Pulmonary artery endothelial cell (primary cell): Measurements from ENCODE around the gene DOK3. TPM values are rescaled to one million over a fixed set of nuclear protein-coding genes. Genes with fewer than 3 reads are reported as not detected.

ENCODE experiments used
- DNase-seq: peaks from one replicate; pipeline ENCODE4 v3.0.0-alpha.2; 2011; ENCODE audit warnings: low read depth, low spot score
- total RNA-seq: library from RNA; depleted of rRNA; stranded (reverse); fragments of >200 nt; gene quantifications from 2 replicates; pipeline ENCODE4 v1.2.3, GENCODE V29; 2014

The DOK3 gene
- total RNA-seq, 1 donor from 2014 or later: 2.0 TPM

DNA sequence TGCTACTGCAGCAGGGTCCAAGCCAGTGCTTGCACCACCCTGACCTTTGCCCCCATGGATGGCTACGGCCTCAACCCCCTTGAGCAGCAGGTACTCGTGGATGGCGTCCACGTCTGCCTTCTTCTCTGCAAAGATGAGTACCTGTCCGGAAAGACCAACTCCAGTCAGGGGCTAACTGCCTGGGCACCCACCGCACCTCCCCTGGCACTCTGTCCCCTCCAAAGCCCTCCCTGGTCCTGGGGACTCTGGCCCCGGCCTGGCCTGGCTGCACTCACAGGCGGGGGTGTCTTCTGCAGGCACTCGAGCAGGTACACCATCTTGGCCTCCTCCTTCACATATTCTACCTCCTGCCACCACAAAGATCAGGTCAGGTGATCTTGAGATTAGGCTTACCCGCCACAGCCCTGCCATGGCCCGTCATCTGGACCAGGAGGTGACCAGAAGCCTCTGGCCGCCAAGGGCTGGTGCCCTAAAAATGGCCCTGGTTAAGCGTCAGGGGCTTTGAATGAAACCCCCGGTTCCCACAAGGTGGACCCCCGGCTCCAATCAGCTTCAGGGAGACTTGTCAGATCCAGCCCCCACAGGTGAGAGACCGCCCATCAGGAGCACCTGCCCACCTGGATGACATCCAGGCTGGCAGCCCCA, 3.2 kb upstream of the DOK3 start:
- no peak for DNase-seq

DNA sequence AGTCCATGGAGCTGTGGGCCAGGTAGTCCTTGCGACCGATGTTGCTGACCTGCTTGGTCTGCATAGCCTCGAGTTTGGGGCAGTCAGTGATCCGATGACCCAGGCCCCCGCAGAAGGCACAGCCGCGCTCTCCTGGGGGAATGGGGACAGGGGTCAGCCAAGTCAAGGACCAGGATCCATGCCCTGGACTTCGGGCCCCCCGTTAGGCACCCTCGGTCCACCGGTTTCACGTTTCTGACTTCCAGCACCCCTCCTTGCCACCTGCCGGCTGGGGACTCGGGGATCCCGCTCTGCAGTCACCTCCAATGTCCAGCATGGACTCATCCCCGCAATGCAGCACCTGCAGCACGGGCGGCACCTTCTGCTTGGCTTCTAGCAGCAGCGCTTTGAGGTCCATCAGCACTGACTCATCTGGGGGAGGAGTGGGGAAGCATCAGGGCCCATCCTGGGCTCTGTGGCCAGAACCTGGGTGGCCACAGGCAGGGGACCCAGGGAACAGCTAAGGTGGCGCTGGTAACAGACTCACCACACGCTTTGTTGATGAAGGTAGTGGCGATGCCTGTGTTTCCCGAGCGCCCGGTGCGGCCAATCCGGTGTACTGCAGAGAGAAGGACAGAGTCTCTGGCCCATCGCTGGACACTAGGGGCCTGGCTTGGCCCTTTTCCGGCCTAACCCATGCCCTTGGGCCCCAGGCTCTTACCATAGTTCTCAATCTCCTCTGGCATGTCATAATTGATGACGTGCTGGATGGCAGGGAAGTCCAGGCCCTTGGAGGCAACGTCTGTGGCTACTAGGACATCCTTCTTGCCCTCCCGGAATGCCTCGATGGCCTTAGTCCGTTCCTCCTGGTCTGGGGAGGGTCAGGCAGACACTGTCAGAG, 2.4 kb upstream of the DOK3 start:
- no peak for DNase-seq

DNA sequence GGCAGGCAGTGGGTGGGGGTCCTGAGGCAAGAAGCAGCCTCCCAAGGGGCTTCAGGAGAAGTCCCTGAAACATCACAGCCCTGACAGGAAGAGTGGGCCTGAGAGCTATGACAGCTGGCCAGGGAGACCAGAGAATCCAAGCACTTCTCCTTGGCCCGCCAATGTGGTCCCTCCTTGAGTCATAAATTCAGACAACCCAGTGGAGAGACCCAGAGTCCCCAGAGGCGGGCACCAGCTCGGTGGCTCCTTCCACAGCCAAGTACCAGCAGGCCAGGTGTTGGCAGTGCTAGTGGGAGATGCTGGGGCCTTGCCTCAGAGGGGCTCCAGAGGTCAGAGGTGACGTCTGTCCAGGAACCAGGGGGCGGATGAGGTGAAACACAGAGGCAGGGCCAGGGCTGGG, 1.6 kb upstream of the DOK3 start:
- DNase-seq: no peak

DNA sequence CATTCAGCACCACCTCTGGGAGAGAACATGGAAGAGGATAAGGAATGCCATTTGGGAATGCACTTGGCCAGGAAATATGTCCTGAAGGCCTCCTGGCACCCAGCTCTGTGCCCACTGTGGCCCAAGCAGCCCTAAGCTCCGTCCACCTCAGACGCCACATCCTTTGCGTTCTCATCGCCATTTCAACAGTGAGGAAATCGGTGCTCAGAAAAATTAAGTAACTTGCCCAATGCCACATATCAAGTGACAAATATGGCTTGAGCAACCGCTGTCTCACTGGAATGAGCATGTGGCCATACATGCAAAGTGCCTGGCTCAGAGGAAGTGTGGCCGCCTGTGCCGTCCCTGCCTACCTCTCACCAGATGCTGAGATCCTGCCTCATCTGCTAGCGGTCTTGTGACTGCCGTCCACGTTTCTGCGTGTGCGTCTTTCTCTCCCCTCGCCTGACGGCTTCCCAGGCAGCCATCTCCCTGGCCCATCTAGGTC, 984 bp upstream of the DOK3 start:
- no peak for DNase-seq

DNA sequence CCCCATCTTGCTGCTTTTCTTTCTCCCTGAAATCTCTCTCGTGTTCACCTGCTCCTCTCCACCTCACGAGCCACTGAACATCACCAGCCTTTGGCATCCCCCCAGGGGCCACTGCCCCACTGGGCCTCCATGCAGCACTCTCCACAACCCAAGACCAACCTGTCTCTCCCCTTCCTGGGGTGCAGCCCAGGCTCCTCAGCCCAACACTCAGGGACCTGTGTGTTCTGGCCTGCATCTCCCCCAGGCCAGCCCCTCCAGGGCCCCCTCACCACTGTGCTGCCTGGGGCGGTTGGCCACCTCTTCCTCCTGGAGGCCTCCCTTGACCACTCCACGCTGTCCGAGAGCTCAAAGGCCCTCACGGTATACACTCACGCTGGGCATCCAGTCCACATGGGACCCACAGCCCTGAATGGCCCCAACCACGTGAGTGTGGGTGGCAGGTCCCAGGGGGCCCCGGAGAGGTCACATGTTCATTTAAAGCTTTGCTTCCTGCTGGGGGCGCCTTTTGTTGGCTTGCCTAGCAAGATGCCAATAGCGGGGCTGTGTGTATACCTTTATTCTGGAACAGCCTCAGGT, 453 bp upstream of the DOK3 start:
- DNase-seq: no peak

DNA sequence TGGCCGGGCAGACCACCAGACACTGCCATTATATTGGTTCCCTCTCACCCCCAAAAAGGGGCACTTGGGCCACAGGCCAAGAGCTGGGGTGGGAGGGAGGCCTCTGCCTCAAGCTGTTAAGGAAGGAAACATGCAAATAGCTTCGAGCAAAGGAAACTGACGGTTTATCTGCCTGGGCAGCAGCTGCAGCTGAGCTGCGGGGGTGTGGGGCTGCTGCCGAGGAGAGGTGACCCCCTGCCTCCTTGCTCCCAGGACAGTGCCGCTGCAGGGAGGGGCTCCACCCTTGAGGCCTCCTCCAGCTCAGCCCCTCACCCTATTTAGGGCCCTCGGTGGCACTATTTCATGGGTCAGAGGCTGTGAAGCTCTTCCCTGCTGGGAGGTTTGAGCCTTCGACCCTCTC, 789 bp downstream of the DOK3 start:
- no peak for DNase-seq

DNA sequence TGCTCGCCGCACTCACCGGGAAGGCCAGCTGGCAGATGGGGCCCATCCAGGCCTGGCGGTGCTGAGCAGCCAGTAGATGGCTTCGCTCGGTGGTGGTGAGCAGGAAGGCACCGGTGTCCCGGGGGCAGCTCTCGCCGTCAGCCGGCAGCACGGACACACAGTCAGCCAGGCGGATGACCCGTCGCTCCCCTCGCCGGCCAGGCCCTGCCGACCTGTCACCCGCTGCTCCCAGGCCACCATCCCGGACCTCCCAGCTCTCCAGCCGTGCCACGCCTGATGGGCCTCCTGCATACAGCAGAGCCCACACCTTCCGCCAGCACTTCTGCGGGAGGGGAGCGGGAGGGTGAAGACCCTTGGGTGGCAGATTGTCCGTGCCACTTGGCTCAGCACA, 1.4 kb downstream of the DOK3 start:
- no peak for DNase-seq

DNA sequence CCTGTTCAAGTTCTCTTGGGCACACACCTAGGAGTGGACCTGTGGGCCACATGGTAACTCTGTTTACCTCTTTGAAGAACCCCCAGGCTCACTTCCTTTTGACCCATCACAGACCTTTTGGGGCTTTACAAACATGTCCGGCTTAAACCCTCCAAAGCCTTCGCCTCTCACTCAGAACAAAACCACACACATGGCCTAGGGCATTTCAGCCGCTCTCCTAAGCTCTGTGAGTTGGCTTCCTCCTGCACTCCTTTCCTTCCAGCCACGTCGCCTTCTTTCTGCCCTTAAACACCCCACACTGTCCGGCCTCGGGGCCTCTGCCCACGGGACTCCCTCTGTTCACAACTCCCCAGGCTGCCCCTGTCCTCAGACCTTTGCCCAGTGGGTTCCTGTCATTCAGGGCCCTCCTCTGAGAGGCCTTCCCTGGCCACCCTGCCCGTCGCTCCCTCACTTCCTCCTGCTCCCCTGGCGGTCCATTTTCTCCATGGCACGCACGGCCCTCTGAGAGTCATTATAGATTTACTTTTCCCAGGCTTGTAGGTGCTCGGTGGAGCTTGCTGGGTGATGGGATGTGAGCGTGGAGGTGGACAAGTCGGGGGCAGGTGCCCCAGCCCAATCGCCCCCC, 1.9 kb downstream of the DOK3 start:
- no peak for DNase-seq

DNA sequence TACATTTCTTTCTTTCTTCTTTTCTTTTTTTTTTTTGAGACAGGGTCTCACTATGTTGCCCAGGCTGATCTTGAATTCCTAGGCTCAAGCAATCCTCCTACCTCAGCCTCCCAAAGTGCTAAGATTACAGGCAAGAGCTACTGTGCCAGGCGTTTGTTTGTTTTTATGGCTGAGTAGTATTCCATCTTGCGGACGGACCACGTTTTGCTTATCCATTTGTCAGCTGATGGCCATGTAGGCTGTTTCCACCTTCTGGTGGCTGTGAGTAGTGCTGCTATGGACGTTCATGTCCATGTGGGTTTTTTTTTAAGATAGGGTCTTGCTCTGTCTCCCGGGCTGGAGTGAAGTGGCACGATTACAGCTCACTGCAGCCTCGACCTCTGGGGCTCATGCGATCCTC, 2.5 kb downstream of the DOK3 start:
- no peak for DNase-seq

DNA sequence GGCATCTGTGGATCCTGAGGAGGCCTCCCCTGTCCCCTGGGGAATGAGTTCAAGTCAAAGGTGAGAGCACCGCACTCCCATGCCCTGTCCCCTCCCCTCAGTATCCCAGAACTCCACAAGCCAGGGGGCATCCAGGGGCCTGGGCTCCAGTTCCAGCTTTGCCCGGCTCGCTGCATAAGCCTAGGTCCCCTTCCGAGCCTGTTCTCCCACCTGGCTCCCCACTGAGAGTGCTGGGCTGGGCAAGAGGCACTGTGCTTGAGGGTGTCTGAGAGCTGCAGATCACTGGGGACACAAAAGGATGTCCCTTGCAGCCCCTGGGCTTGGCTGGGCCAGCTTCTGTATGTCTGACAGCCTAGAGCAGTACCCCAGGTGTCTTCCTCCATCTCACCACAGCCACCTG, 4.6 kb downstream of the DOK3 start:
- no peak for DNase-seq

DNA sequence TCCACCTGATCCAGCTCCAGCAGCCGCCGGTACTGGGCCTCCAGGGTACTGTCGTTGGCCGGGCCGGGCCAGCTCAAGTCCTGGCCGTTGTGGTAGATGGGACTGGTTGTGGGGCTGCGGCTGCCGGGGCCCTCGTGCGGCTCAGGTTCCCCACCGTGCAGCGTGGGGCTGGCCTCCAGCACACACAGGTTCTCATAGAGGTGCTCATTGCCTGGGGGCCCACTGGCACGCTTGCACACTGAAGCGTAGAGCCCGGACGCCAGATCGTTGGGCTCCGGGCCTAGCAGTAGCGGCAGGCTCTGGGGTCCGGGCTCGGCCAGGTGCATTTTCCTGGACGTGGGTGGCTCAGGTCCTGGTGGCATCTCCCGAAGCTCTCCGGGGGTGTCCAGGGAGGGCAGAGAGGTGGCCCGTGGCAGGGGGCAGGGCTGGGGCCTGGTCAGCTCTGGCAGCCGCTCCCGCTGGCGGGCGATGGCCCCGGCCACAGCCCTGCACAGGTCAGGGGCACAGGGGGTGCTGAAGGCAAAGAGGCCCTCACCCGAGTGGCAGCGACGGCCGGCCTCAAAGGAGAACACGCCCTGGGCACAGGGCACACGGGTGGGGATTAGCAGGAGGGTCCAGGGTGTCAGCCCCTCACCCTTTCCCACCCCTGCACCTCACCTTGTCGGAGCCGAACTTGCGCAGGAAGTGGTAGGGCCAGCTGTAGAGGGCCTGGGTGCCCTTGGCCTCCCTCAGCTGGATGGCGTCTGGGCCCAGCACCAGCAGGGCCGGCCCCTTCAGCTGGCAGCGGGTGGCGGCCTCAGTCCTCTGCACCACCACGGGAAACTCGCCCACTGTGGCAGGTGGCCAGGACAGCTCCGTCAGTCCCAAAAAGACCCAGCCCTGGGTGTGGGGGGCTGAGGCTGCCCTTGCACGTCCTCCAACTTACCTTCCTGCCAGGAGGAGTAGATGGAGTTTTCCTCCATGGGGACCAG, 5.3 kb downstream of the DOK3 start:
- no peak for DNase-seq

DNA sequence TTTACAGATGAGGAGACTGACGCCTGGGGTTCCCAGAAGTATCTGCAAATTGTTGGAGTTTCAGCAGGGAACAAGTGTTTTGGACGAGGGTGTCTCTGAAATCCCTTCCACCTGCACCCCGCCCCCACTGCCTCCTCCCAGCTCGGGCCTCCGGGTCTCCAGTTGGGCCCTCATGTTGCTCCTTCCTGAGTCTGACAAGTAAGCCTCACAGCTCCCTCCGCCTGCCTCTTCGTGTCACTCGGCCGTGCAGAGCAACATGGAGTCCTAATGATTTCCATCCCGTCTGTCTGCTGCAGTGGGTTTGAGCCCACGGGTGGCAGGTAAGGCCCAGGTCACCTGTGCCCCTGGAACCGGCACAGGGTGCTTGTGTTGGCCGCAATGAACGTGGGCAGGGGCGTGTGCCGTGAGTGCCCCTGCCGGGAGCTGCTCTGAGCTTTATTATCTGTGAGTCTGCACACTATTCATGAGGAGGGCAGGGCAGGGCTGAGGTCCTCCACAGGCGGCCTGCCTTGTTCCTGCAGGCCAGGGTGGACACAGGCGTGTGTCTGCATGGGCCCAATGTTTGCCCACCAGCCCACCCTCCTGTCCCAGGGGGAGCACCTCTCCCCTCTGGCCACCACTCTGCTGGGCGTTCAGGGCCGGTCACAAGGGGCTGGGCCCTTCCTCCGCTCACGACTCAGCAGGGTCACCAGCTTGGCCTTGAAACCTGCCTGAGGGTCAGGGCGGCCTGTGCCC, 6.1 kb downstream of the DOK3 start:
- DNase-seq: no peak

DNA sequence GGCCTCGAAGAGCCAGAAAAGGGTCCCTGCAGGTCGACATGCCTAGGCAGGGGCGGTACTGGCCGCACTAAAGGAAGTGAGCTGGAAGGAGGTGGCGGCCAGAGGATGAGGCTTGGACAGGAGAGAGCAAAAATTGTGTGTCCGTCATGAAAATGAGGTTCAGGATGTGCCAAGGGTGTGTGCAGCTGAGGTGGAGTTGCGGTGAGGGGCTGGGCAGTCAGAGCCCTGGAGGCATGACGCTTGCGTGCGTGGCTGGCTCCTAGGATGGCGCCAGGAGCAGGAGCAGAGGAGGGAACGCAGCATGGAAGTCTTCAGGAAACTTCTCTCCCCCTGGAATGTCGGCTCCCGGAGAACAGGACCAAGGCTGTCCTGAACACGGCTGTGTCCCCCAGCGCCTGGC, 6.7 kb downstream of the DOK3 start:
- DNase-seq: no peak

DNA sequence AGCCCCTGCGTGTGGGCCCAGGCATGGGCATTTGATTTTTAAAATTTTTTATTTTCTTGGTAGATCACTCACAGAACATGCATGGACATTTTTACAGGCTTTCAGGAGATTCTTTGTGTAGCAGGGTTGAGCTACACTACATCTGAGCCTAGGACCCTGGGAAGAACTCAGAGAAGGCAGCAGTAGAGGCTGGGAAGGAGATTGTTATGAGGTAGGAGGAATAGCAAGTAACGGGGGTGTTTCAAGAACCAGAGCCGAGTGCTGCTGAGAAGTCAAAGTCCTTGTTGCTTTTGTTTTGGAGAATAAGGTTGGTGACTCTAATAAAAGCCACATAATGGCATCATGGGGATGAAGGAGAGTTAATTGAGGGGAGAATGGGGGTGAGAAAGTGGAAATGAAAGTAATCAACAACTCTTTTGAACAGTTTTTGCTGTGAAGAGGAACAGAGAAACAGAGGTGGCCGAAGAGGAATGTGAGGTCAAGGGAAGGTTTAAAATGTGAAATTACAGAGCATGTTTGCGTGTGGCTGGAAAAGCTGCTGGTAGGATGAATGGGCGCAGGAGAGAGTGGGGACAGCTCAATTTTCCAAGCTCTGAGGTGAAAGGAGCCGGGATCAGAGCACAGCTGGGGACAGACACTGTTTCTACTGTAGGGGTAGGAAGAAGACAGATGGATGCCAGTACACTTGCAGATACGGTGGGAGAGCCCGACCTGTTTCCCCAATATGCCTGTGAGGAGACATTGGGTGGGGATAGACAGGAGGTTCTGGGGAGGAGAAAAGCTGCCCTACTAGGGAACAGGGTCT, 7.5 kb downstream of the DOK3 start:
- no peak for DNase-seq

DNA sequence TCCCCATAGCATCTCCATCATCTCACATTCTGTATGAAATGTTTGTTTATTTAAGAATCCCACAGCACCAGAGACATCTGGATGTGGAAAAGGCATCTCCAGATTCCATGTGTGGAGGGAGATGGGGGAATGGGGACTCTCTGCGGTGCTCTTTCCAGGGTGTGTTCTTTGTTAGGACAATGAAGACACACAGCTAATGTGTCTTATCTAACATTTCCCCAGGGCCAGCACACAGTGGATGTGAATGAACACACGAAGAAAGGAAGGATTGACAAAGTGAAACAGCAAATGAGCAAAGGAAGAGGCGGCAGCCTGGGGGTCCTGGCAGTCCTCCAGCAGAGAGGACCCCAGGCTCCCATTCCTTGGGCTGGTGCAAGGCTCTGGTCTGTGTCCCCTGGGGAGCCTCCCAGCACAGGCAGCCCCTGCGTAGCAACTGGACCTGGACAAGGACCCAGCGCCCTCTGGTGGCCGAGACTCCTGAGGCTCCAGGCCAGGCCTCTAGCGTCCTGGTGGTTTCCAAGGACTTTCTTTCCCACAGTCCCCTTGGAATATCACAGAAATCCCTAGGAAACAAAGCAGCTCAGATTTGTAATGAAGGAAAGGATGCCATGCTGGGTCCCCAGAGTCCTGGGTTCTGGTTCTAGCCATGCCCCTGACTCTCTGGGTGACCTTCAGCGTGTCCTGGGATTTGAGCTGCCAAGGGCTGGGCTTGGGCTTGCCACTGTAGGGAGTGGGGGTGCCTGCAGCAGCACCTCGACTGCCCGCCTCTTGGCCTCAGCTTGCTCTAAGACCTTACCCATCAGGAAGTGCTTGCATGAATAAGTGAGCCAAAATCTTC, 8.7 kb downstream of the DOK3 start:
- DNase-seq: no peak

DNA sequence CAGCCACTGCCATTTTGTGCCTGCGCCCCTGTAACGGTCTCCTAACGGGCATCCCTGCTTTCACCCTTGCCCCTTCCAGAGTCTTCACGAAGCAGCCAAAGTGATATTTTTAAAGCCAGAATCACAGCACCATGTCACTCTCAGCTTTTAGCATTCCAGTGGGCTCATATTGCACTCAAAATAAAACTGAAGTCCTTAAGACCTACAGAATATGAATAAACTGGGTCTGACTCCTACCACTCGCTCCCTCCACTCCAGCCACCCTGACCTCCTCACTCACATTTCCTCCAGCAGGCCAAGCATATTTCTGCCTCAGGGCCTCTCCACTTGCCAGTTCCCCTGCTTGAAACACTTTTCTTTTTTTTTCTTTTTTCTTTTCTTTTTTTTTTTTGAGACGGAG, 9.8 kb downstream of the DOK3 start:
- DNase-seq: no peak

DNA sequence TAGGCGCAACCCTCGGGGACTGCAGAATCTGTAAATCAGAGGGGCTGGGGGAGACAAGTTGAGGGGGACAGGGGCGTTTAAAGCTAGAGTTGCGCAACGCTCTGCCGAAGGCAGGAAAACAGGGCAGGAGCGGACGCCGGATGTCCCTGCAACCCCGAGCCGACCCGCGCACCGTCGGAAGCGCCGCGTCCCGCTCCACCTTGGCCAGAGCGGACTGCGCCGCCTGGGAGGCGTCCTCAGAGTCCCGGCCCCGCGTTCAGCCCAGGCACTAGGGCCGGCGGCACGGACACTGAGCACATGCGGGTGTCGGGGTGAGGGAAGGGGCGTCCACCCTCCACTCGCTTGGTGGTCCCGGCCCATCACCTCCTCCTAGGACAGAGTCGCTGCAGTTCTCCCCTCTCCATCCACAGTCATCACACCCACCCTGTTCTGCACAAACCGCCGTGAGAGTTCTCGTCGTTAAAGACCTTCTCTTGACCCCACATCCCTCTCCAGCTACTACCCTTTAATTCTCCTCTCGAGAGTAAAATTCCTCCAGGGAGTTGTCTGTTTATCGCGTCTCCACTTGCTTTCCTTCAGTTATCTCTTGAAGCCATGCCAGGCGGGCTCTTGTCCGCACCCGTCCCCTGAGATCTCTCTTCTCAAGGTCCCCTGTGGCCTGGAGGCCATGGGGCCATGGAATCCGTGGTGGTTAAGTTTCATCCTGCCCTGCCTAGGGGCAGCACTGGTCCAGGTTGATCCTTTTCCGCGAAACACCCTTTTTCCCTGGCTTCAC, 11.4 kb downstream of the DOK3 start:
- no peak for DNase-seq
